Measurements from ENCODE around the gene SPRR3.
"Not testable (repeated sequence)": the region's sequence is repeated elsewhere in the genome, so short reads cannot be mapped to it uniquely, and the experiment has no call there.

Gene SPRR3

GRCh38 chr1:152986578-152986977 lies 15.0 kb upstream of the SPRR3 start:
- DNase-seq, result no peak

GRCh38 chr1:152993186-152993585 lies 8.4 kb upstream of the SPRR3 start:
- DNase-seq, result no peak

GRCh38 chr1:152995842-152996241 lies 5.7 kb upstream of the SPRR3 start:
- DNase-seq, result no peak

- no peak for DNase-seq
Observed at GRCh38 chr1:152996633-152997400, 4.7 kb upstream of the SPRR3 start.

- no peak for DNase-seq
Observed at GRCh38 chr1:152997901-152998300, 3.6 kb upstream of the SPRR3 start.

- DNase-seq, result no peak
Observed at GRCh38 chr1:152998476-152998875, 3.1 kb upstream of the SPRR3 start.

GRCh38 chr1:152999818-153000217 lies 1.7 kb upstream of the SPRR3 start:
- no peak for DNase-seq

- no peak for DNase-seq
Observed at GRCh38 chr1:153000294-153000693, 1.3 kb upstream of the SPRR3 start.

- DNase-seq, result not testable (repeated sequence)
Observed at GRCh38 chr1:153011235-153011758, 9.7 kb downstream of the SPRR3 start.

- DNase-seq, result not testable (repeated sequence)
Observed at GRCh38 chr1:153021829-153022228, 20.3 kb downstream of the SPRR3 start.

- DNase-seq, result not testable (repeated sequence)
Observed at GRCh38 chr1:153022340-153022739, 20.8 kb downstream of the SPRR3 start.

- no peak for DNase-seq
Observed at GRCh38 chr1:153023109-153023508, 21.6 kb downstream of the SPRR3 start.

- DNase-seq, result no peak
Observed at GRCh38 chr1:153024413-153024812, 22.9 kb downstream of the SPRR3 start.

- DNase-seq, result no peak
Observed at GRCh38 chr1:153025797-153026196, 24.2 kb downstream of the SPRR3 start.

- DNase-seq, result no peak
Observed at GRCh38 chr1:153028766-153029165, 27.2 kb downstream of the SPRR3 start.

- DNase-seq, result no peak
Observed at GRCh38 chr1:153030895-153031294, 29.3 kb downstream of the SPRR3 start, which contains the start of gene SPRR1B. Gene SPRR1B (plus strand): TSS chr1:153031203. CDS start chr1:153032346, 1,143 bp downstream.

- no peak for DNase-seq
Observed at GRCh38 chr1:153032073-153032472, 30.5 kb downstream of the SPRR3 start.

GRCh38 chr1:153032677-153033308 lies 31.2 kb downstream of the SPRR3 start:
- DNase-seq, result no peak

GRCh38 chr1:153035211-153035610 lies 33.7 kb downstream of the SPRR3 start:
- DNase-seq, result no peak

- no peak for DNase-seq
Observed at GRCh38 chr1:153040950-153041631, 39.5 kb downstream of the SPRR3 start, which contains the start of gene SPRR2D. Gene SPRR2D (minus strand): TSS chr1:153041120. CDS start chr1:153040346, 774 bp downstream.

GRCh38 chr1:153049211-153049610 lies 47.7 kb downstream of the SPRR3 start:
- no peak for DNase-seq
